ENCODE measurements around the gene CFAP68.

The CFAP68 gene

GRCh38 chr11:111922803-111923202 lies 43.5 kb downstream of the CFAP68 start:
- Histone ChIP-seq H2AFZ (ENCODE audit: insufficient read depth, low read length, poor library complexity) (no peak overlapping the region), H3K4me2 (ENCODE audit: low read length) (no peak overlapping the region), H3K79me2 (ENCODE audit: control insufficient read depth, insufficient read depth, low read length, poor library complexity) (peaks cover 2% of the 10 kb centered on the region), H3K27me3 (ENCODE audit: insufficient read depth, low read length) (no peaks in the 10 kb centered on the region), H3K18ac (ENCODE audit: low read length) (no peak overlapping the region), H4K12ac (ENCODE audit: low read depth, low read length) (no peak overlapping the region), H3K9ac (ENCODE audit: low read length) (no peak overlapping the region), H3K4me1 (ENCODE audit: control insufficient read depth in 1 of 2, insufficient read depth in 2 of 2, low read length in 2 of 2) (peaks cover 22 to 26% of the 10 kb centered on the region in 2 experiments), H3K79me1 (ENCODE audit: low read length) (peaks cover 11% of the 10 kb centered on the region), H2BK12ac (ENCODE audit: low read length) (no peak overlapping the region), H2AK5ac (ENCODE audit: low read length) (no peak overlapping the region), H4K91ac (ENCODE audit: low read depth, low read length) (no peak overlapping the region), H3K9me3 (ENCODE audit: insufficient read depth, low read depth, low read length) (peaks cover 4% of the 10 kb centered on the region), H2BK120ac (ENCODE audit: insufficient read depth, low read length, poor library complexity) (no peak overlapping the region), H3K27ac (ENCODE audit: low read depth, low read length) (peak overlapping the region; percentile 82), H3K4ac (ENCODE audit: low read depth, low read length) (no peak overlapping the region), H3K4me3 (ENCODE audit: low read depth, low read length) (no peak overlapping the region), H3K23ac (ENCODE audit: low read length) (no peak overlapping the region), H4K8ac (ENCODE audit: low read depth, low read length) (no peak overlapping the region), H3K14ac (ENCODE audit: low read length) (no peak overlapping the region), H3K36me3 (ENCODE audit: control insufficient read depth in 1 of 2, insufficient read depth in 2 of 2, low read length in 2 of 2) (no peaks in the 10 kb centered on the region), H2BK5ac (ENCODE audit: low read depth, low read length, poor library complexity) (peak overlapping the region; percentile 3)
- no peak for DNase-seq
- WGBS (ENCODE audit: extremely low coverage, insufficient coverage, insufficient read length): no CpG with 5 or more reads among the region's 2 CpGs

- Histone ChIP-seq H2BK120ac (ENCODE audit: insufficient read depth, low read length, poor library complexity) (peak overlapping the region; percentile 31), H2BK5ac (ENCODE audit: low read depth, low read length, poor library complexity) (peak overlapping the region; percentile 3), H4K12ac (ENCODE audit: low read depth, low read length) (no peak overlapping the region), H3K14ac (ENCODE audit: low read length) (no peak overlapping the region), H3K79me2 (ENCODE audit: control insufficient read depth, insufficient read depth, low read length, poor library complexity) (peaks cover 2% of the 10 kb centered on the region), H3K9ac (ENCODE audit: low read length) (no peak overlapping the region), H3K4ac (ENCODE audit: low read depth, low read length) (no peak overlapping the region), H3K36me3 (ENCODE audit: control insufficient read depth in 1 of 2, insufficient read depth in 2 of 2, low read length in 2 of 2) (no peaks in the 10 kb centered on the region), H3K27ac (ENCODE audit: low read depth, low read length) (peak overlapping the region; percentile 82), H4K91ac (ENCODE audit: low read depth, low read length) (peak overlapping the region; percentile 59), H2AFZ (ENCODE audit: insufficient read depth, low read length, poor library complexity) (no peak overlapping the region), H3K27me3 (ENCODE audit: insufficient read depth, low read length) (no peaks in the 10 kb centered on the region), H2BK12ac (ENCODE audit: low read length) (no peak overlapping the region), H3K18ac (ENCODE audit: low read length) (no peak overlapping the region), H3K23ac (ENCODE audit: low read length) (no peak overlapping the region), H3K4me3 (ENCODE audit: low read depth, low read length) (no peak overlapping the region), H3K4me2 (ENCODE audit: low read length) (peak overlapping the region; percentile 54), H2AK5ac (ENCODE audit: low read length) (no peak overlapping the region), H3K9me3 (ENCODE audit: insufficient read depth, low read depth, low read length) (peaks cover 4% of the 10 kb centered on the region), H4K8ac (ENCODE audit: low read depth, low read length) (peak overlapping the region; percentile 61), H3K4me1 (ENCODE audit: control insufficient read depth in 1 of 2, insufficient read depth in 2 of 2, low read length in 2 of 2) (peaks cover 22 to 26% of the 10 kb centered on the region in 2 experiments), H3K79me1 (ENCODE audit: low read length) (peaks cover 11% of the 10 kb centered on the region)
- no CpG with 5 or more reads among the region's 5 CpGs for WGBS (ENCODE audit: extremely low coverage, insufficient coverage, insufficient read length)
- DNase-seq: peak in 1 of 2 donors; percentile 42
These were observed 44.0 kb downstream of the CFAP68 start for GRCh38 chr11:111923351-111923788.

GRCh38 chr11:111923951-111924350 lies 44.6 kb downstream of the CFAP68 start:
- Histone ChIP-seq H2BK120ac (ENCODE audit: insufficient read depth, low read length, poor library complexity) (no peak overlapping the region), H4K8ac (ENCODE audit: low read depth, low read length) (peak overlapping the region; percentile 6), H3K4ac (ENCODE audit: low read depth, low read length) (no peak overlapping the region), H2AK5ac (ENCODE audit: low read length) (no peak overlapping the region), H3K79me2 (ENCODE audit: control insufficient read depth, insufficient read depth, low read length, poor library complexity) (peaks cover 1% of the 10 kb centered on the region), H3K14ac (ENCODE audit: low read length) (no peak overlapping the region), H3K9ac (ENCODE audit: low read length) (no peak overlapping the region), H3K36me3 (ENCODE audit: control insufficient read depth in 1 of 2, insufficient read depth in 2 of 2, low read length in 2 of 2) (no peaks in the 10 kb centered on the region), H2AFZ (ENCODE audit: insufficient read depth, low read length, poor library complexity) (no peak overlapping the region), H3K4me2 (ENCODE audit: low read length) (peak overlapping the region; percentile 45), H3K9me3 (ENCODE audit: insufficient read depth, low read depth, low read length) (peaks cover 4% of the 10 kb centered on the region), H4K12ac (ENCODE audit: low read depth, low read length) (no peak overlapping the region), H3K27ac (ENCODE audit: low read depth, low read length) (peak overlapping the region; percentile 82), H2BK5ac (ENCODE audit: low read depth, low read length, poor library complexity) (peak overlapping the region; percentile 3), H3K27me3 (ENCODE audit: insufficient read depth, low read length) (no peaks in the 10 kb centered on the region), H3K18ac (ENCODE audit: low read length) (no peak overlapping the region), H3K79me1 (ENCODE audit: low read length) (peaks cover 9% of the 10 kb centered on the region), H3K4me1 (ENCODE audit: control insufficient read depth in 1 of 2, insufficient read depth in 2 of 2, low read length in 2 of 2) (peaks cover 20 to 24% of the 10 kb centered on the region in 2 experiments), H3K4me3 (ENCODE audit: low read depth, low read length) (no peak overlapping the region), H3K23ac (ENCODE audit: low read length) (no peak overlapping the region), H2BK12ac (ENCODE audit: low read length) (no peak overlapping the region), H4K91ac (ENCODE audit: low read depth, low read length) (peak overlapping the region; percentile 59)
- peak; percentile 92 to 97 for DNase-seq

GRCh38 chr11:111925953-111926352 lies 46.6 kb downstream of the CFAP68 start:
- no peak overlapping the region for H3K4ac ChIP-seq (ENCODE audit: low read depth, low read length)
- peak overlapping the region; percentile 68 for H3K4me2 ChIP-seq (ENCODE audit: low read length)
- peaks cover 18 to 23% of the 10 kb centered on the region in 2 experiments for H3K4me1 ChIP-seq (ENCODE audit: control insufficient read depth in 1 of 2, insufficient read depth in 2 of 2, low read length in 2 of 2)
- peak overlapping the region; percentile 85 for H4K8ac ChIP-seq (ENCODE audit: low read depth, low read length)
- H3K36me3 ChIP-seq (ENCODE audit: control insufficient read depth in 1 of 2, insufficient read depth in 2 of 2, low read length in 2 of 2): no peaks in the 10 kb centered on the region
- peaks cover 4% of the 10 kb centered on the region for H3K9me3 ChIP-seq (ENCODE audit: insufficient read depth, low read depth, low read length)
- no peaks in the 10 kb centered on the region for H3K79me2 ChIP-seq (ENCODE audit: control insufficient read depth, insufficient read depth, low read length, poor library complexity)
- no peaks in the 10 kb centered on the region for H3K27me3 ChIP-seq (ENCODE audit: insufficient read depth, low read length)
- H3K27ac ChIP-seq (ENCODE audit: low read depth, low read length): peak overlapping the region; percentile 82
- H3K14ac ChIP-seq (ENCODE audit: low read length): no peak overlapping the region
- WGBS (ENCODE audit: extremely low coverage, insufficient coverage, insufficient read length): no CpG with 5 or more reads among the region's 16 CpGs
- peak overlapping the region; percentile 73 for H4K91ac ChIP-seq (ENCODE audit: low read depth, low read length)
- H4K12ac ChIP-seq (ENCODE audit: low read depth, low read length): peak overlapping the region; percentile 19
- peak overlapping the region; percentile 46 for H3K23ac ChIP-seq (ENCODE audit: low read length)
- no peak overlapping the region for H2BK120ac ChIP-seq (ENCODE audit: insufficient read depth, low read length, poor library complexity)
- no peak for DNase-seq
- peaks cover 8% of the 10 kb centered on the region for H3K79me1 ChIP-seq (ENCODE audit: low read length)
- no peak overlapping the region for H2AFZ ChIP-seq (ENCODE audit: insufficient read depth, low read length, poor library complexity)
- no peak overlapping the region for H3K9ac ChIP-seq (ENCODE audit: low read length)
- peak overlapping the region; percentile 61 for H2AK5ac ChIP-seq (ENCODE audit: low read length)
- H2BK5ac ChIP-seq (ENCODE audit: low read depth, low read length, poor library complexity): no peak overlapping the region
- no peak overlapping the region for H3K18ac ChIP-seq (ENCODE audit: low read length)
- no peak overlapping the region for H3K4me3 ChIP-seq (ENCODE audit: low read depth, low read length)
- H2BK12ac ChIP-seq (ENCODE audit: low read length): peak overlapping the region; percentile 42

All from trophoblast cell (in vitro differentiated cells and primary cell).